ENCODE measurements around the gene SCYGR4. TPM values are rescaled to one million over a fixed set of nuclear protein-coding genes. Genes with fewer than 3 reads are reported as not detected.

SCYGR4 gene
- total RNA-seq, 1 donor from 2014 or later = not detected

DNA sequence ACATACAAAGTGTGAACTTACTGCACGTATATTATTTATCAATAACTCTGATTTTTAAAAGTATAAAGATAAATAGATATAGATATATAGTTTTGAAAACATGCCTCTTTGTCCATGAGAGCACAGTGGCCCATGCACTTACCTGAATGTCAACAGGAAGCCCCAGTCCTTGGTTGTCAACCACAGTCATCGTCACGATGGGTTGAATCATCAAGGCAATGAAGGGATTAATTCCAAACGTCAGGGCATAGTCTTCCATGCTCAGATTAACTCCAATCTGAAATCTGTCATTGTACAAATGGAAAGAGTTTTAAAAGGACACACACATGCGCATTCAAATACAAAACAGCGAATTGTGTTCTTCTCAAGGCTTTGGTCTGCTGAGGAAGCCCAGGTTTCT, 15.5 kb downstream of the SCYGR4 start:
- Mint-ChIP-seq H3K9me3 (peaks cover 2% of the 10 kb centered on the region), H3K27ac (ENCODE audit: unreplicated experiment) (no peak overlapping the region), H3K4me3 (no peak overlapping the region), H3K27me3 (ENCODE audit: low read depth) (no peaks in the 10 kb centered on the region), H3K4me1 (no peaks in the 10 kb centered on the region), H3K36me3 (ENCODE audit: low read depth) (no peaks in the 10 kb centered on the region)
- TF ChIP-seq, protein P1, sequence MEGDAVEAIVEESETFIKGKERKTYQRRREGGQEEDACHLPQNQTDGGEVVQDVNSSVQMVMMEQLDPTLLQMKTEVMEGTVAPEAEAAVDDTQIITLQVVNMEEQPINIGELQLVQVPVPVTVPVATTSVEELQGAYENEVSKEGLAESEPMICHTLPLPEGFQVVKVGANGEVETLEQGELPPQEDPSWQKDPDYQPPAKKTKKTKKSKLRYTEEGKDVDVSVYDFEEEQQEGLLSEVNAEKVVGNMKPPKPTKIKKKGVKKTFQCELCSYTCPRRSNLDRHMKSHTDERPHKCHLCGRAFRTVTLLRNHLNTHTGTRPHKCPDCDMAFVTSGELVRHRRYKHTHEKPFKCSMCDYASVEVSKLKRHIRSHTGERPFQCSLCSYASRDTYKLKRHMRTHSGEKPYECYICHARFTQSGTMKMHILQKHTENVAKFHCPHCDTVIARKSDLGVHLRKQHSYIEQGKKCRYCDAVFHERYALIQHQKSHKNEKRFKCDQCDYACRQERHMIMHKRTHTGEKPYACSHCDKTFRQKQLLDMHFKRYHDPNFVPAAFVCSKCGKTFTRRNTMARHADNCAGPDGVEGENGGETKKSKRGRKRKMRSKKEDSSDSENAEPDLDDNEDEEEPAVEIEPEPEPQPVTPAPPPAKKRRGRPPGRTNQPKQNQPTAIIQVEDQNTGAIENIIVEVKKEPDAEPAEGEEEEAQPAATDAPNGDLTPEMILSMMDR (conservative IDR thresholded peaks at IDR 0.05) = no peak
- no peak for DNase-seq (ENCODE audit: low read depth, low spot score)

DNA sequence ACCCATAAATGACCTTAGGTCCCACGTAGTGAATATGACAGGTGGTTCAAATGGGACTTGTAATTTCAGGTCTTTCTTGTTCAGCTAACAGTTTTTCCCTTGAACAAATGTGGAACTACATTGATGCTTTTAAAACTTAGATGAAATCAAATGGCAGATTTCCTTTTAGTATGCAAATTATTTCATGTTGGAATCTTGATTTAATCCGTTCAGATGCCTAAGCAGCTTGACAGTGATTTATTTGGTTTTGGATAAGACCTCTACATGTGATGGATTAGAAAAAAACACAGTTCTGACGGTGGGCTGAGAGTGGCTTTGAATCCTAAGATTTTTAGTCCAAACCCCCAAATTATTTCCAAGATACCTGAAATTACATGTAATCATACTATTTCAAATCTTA, 16.9 kb downstream of the SCYGR4 start:
- H3K27me3 Mint-ChIP-seq (ENCODE audit: low read depth) = no peaks in the 10 kb centered on the region
- H3K36me3 Mint-ChIP-seq (ENCODE audit: low read depth) = no peaks in the 10 kb centered on the region
- H3K27ac Mint-ChIP-seq (ENCODE audit: unreplicated experiment) = no peak overlapping the region
- peaks cover under 1% of the 10 kb centered on the region for H3K9me3 Mint-ChIP-seq
- DNase-seq (ENCODE audit: low read depth, low spot score) = no peak
- TF ChIP-seq, protein P1 (conservative IDR thresholded peaks at IDR 0.05) = no peak
- no peaks in the 10 kb centered on the region for H3K4me1 Mint-ChIP-seq
- no peak overlapping the region for H3K4me3 Mint-ChIP-seq

DNA sequence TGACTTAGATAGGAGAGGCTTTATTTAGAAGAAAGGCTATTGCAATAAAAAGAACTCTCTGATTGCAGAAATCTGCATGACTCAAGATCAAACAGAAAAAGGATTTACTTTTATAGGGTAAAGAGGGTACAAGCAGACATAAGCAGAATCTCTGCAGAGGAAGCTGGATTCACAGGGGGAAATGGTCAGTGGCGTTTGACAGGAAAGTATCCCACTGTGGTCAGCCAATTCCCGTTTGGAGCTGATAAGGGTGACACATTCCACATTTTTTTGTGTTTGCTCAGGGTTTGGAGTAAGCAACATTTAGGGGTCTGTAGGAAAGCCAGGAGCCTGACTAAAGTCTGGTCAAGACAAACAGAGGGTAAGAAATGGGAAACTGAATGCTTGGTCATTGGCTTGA, 25.4 kb downstream of the SCYGR4 start:
- H3K36me3 Mint-ChIP-seq (ENCODE audit: low read depth) = no peaks in the 10 kb centered on the region

DNA sequence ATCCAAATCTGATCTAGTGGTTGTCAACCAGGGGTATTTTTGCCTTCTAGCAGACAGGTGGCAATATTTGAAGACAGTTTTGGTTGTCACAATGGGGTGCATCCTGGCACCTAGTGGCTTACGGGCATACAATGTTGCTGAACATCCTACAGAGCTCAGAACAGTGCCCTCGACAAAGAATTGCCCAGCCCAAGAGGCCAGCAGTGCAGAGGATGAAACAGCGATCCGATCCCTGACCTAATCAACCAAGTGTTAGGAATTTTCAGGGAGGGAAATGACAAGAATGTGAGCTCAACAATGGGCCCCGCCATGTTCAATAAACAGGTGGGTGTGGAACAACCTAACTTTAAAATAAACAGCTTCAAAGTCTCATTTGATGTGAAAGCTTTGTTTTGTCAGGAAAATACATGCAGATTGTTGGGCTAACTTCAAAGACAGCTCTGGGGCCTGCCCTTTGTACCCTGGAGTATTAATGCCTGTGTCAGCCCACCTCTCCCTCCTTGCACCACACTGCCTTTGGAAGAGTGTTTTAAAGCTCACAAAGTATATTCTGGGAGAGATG, 26.8 kb downstream of the SCYGR4 start:
- H3K4me1 Mint-ChIP-seq = no peaks in the 10 kb centered on the region
- no peaks in the 10 kb centered on the region for H3K9me3 Mint-ChIP-seq
- DNase-seq (ENCODE audit: low read depth, low spot score) = no peak

More for the DNA sequence above, 25.4 kb downstream of the SCYGR4 start:
- Mint-ChIP-seq H3K27me3 (ENCODE audit: low read depth) (no peaks in the 10 kb centered on the region), H3K9me3 (no peaks in the 10 kb centered on the region), H3K27ac (ENCODE audit: unreplicated experiment) (no peak overlapping the region), H3K4me3 (no peak overlapping the region), H3K4me1 (no peaks in the 10 kb centered on the region)
- DNase-seq (ENCODE audit: low read depth, low spot score) = no peak
- TF ChIP-seq, protein P1 (conservative IDR thresholded peaks at IDR 0.05) = no peak

DNA sequence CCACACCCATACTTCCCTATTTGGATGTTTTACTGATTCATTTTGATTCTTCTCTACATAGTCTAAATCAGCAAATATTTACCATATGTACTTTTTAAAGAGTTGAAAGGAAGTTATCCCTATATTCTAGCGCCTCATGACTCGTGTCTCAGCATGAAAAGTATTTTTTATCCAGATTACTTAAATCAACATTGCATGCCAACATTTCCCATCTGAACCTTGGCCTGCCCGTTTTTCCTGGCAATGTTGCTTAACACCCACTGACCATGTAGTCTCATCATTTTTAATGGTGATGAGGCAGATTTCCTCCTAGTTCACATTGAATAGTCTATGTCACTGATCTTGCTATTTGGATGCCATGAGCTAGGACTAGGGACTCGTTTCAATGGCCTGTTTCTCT, 36.1 kb downstream of the SCYGR4 start:
- Mint-ChIP-seq H3K36me3 (ENCODE audit: low read depth) (no peaks in the 10 kb centered on the region), H3K4me1 (no peaks in the 10 kb centered on the region), H3K4me3 (no peak overlapping the region), H3K27me3 (ENCODE audit: low read depth) (peaks cover 6% of the 10 kb centered on the region), H3K27ac (ENCODE audit: unreplicated experiment) (no peak overlapping the region), H3K9me3 (no peaks in the 10 kb centered on the region)
- no peak for DNase-seq (ENCODE audit: low read depth, low spot score)
- TF ChIP-seq, protein P1 (conservative IDR thresholded peaks at IDR 0.05) = no peak

More for the DNA sequence above, 26.8 kb downstream of the SCYGR4 start:
- TF ChIP-seq, protein P1 (conservative IDR thresholded peaks at IDR 0.05) = no peak
- no peaks in the 10 kb centered on the region for H3K27me3 Mint-ChIP-seq (ENCODE audit: low read depth)
- no peak overlapping the region for H3K4me3 Mint-ChIP-seq
- H3K27ac Mint-ChIP-seq (ENCODE audit: unreplicated experiment) = no peak overlapping the region
- H3K36me3 Mint-ChIP-seq (ENCODE audit: low read depth) = no peaks in the 10 kb centered on the region

Data from neural crest cell (in vitro differentiated cells).